NCI-H2107 (cell line): Measurements from ENCODE around the gene FSCN2.

ENCODE experiments used
- DNase-seq: peaks from one replicate; lab custom pipeline; 2025; lab: John Stamatoyannopoulos, UW

The FSCN2 gene

DNA sequence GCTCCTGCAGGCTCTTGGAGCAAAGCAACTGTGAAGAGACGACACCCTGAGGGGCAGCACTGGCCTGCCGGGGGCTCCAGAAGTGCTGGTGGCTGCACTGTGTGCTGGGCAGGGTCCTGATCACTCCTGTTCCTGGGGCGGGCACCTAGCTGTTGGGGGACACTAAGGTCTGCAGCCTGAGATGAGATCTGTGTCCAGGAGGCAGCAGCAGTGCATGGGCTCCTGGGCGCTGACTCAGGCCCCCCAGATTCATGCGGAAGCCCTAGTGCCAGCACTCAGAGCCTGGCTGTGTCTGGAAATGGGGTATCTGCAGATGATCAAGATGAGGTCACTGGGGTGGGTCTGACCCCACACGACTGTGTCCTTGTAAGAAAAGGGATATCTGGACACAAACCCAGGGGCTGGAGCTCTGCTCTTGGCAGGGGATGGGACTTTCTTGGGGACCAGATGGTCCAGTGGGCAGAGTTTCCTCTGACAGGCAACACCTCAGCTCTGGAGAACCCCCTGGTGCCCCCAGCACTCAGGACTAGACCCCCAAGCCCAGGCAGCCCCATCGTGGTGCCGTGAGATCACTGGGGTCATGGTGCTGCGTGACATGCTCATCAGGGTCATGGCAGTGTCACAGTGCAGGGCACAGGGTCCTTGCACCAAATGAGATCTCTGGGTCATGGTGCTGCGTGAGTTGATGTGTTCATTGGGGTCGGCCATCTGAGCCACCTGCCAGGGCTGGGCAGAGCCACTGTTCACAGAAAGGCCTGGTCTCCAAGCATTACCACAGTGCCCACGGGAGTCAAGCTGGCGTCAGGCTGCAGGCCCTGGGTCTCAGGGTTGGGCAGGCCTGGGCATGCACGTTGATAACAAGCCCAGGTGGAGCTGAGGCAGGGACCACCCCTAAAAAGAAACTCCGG lies 14.5 kb downstream of the FSCN2 start:
- DNase-seq, result no peak

GRCh38 chr17:81543339-81543675 lies 15.1 kb downstream of the FSCN2 start:
- no peak for DNase-seq

GRCh38 chr17:81543756-81544155 lies 15.6 kb downstream of the FSCN2 start:
- no peak for DNase-seq

GRCh38 chr17:81544281-81544974 lies 16.3 kb downstream of the FSCN2 start:
- no peak for DNase-seq

GRCh38 chr17:81545160-81545949 lies 17.2 kb downstream of the FSCN2 start:
- DNase-seq, result no peak

DNA sequence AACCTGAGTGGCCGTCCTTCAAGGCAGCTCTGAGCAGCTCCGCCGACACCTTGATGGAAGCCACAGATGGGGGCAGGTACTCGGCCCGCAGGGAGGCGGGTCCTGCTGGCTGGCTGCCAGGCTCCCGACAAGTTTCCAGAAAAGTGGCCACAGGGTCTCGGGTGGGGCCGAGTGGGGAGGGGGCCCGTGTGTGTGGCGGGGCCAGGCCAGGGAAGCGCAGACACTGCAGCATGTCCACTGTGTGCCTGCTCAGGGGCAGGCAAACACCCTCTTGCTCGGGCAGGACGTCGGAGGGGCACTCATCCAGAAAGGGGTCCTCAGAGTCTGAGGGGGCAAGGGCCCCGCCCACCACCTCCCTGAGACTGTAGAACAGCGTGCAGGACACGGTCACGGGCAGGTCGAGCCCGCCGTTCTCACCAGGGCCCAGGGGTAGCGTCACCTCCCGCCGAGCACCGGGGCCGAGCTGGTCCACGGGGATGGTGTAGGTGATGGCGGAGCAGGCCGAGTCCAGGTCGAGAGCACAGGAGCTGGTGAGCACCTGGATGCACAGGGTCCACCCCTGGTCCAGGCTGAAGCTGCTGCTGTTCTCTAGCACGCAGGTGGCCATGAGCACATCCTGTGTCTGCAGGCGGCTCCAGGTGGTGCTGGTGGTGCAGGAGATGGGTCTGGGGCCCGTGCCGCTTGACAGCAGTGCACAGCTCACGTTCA lies 18.9 kb downstream of the FSCN2 start:
- DNase-seq, result no peak

DNA sequence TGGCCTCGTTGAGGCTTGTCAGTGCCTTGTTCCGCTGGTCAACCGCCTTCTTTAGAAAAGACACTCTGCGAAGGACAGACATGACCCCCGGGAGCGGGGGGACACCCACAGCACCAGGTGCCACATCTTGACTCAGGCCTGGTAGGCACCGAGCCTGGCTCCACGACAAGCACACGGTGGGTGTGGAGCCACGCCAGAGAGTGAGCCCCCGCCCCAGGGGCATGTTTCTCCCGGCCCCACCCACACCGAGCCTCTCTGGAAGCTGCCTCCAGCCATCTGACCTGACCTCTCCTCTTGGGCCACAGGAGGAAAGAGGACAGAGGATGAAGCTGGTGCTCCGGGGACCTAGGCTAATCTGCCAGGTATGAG lies 19.4 kb downstream of the FSCN2 start:
- DNase-seq, result no peak

GRCh38 chr17:81549031-81549557 lies 20.9 kb downstream of the FSCN2 start:
- DNase-seq, result no peak

GRCh38 chr17:81549826-81550225 lies 21.6 kb downstream of the FSCN2 start:
- no peak for DNase-seq

GRCh38 chr17:81550285-81550684 lies 22.1 kb downstream of the FSCN2 start:
- no peak for DNase-seq

GRCh38 chr17:81550830-81551457 lies 22.8 kb downstream of the FSCN2 start:
- no peak for DNase-seq

- no peak for DNase-seq
Measured at GRCh38 chr17:81551458-81552243, 23.5 kb downstream of the FSCN2 start.

DNA sequence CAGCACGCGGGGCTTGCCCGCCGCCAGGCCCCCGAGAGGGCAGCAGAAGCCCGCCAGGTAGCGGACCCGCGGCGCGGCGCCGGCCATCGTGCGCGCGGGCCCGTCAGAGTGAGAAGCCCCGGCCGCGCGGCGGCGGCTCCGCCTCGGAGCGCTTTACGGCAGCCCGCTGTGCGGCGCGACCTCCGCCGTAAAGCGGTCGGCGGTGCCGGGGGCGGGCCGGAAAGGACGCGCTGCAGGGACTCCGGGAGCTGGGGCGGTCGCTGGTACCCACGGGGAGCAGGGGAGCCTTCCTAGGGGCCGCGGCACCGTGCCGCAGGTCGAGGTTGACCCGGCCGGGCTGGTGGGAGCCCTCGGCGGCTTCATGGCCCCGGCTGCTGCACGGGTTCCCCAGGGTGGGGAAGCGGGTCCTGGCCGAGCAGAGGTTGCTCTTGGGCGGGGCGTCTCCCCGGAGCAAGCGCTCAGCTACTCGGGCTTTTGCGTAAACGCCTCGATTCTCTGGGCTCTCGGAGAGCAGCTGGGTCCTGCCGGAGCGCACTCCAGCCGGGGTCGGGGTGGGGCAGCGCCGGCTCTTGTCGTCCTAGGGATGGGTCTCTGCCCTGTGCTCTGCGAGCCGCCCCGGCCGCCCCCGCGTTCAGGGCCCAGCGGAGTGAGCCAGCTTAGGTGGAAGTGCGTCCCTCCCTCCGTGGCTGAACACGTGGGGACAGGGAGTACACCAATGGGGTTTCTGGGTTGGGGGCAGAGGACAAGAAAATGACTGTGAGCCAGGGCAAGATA lies 24.3 kb downstream of the FSCN2 start, which contains the start of gene FAAP100:
FAAP100 (minus strand) TSS at position 110 of the 774 bp plus-strand sequence; CDS start at position 87, 23 bp downstream.
- peak; percentile 64 for DNase-seq

GRCh38 chr17:81553018-81553615 lies 24.9 kb downstream of the FSCN2 start:
- peak; percentile 50 for DNase-seq

DNA sequence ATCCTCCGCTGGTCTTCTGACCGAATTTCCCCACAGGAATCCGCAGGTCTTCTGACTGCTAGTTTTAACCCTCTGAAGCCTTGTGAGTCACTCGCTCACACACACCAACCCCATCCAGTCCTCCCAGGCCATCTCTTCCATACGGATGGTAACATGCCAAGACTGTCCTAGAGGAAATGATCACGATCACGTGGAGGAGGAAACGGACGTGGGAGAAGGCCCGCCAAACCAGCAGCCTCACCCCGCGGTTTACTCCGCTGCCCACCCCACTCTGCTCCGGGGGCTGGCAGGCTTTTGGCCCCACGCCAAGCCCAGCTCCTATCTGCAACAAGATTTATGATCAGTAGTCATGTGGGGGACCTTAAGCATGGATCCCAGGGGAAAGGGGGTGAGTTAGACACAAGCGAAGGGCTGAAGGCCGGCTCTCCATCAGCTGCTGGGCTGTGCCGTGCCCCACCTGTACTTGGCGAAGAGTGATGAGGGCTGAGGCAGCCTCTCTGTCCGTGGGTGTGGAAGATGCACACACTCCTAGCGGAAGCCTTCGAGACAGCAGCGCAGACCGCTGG lies 25.5 kb downstream of the FSCN2 start:
- DNase-seq, result peak; percentile 57

GRCh38 chr17:81556175-81556691 lies 28.1 kb downstream of the FSCN2 start:
- DNase-seq, result no peak

DNA sequence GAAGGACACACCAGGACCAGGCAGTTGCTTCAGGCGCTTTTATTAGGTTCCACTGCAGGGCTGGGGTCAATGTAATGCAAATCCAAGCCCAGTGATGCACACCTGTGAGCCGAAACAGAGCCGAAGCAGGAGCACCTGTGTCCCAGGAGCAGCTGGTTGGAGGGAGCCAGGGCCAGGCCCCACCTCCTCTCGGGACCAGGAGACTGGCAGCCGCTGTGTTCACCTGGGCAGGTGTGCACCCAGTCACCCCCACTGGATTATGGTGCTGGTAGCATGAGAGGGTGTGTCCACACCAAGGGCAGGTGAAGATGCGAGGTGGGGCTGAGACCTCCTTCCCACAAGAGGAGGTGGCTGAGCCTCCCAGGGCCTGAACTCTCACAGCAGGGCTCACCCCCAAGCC lies 28.7 kb downstream of the FSCN2 start:
- DNase-seq, result no peak

DNA sequence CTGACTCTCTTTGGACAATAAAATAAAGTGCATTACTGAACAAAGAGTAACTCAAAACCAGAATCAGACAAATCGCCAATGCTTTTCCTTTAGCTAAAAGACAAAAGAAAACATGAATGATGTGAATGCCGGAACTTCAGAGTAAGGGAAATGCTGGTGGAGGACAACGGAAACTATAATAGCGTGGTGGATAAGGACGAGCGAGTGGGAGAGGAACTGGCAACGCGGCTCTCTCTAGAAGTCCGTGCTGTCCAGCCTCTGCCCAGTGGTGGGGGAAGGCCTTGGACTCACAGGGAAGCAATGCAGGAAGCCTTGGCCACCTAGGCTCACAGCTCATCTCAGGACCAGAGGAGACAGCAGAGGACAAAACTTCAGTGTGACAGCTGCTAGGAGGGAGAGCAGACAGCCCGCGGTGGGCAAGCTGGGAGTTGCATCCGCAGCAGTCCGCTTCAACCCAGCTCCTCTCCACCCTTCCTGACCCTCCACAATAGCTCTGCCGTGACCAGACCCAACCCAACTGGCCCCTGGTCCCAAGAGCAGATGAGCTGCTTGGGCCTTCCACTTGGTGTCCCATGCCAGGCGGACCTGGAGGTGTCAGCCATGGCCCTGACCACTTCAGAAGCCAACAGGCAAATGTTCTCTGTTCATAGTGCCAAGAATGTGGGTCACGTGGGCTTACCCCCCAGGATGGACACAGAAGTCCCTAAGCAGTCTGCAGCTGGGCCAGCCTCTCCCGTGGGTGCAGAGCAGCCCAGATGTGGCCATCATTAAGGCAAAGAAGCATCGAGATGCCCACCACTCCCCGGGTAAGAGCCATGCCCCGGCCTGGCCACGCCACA lies 29.3 kb downstream of the FSCN2 start:
- DNase-seq, result no peak
